Middle frontal gyrus (tissue), 1 donor: ENCODE results near the gene RTP2.
A peak's percentile ranks its signal among the peaks of the same experiment; 100 is the strongest.

ENCODE experiments used
- DNase-seq: peaks from one replicate; pipeline ENCODE4 v3.0.0-alpha.2; 2015; ENCODE audit warnings: low spot score; ENCODE audit errors: extremely low spot score

RTP2 gene

GRCh38 chr3:187738331-187739093, 36.2 kb upstream of the RTP2 start:
- peak; percentile 84 for DNase-seq

GRCh38 chr3:187738071-187738330, 35.6 kb upstream of the RTP2 start:
- no peak for DNase-seq

- DNase-seq, result no peak
These were observed 35.2 kb upstream of the RTP2 start for GRCh38 chr3:187737368-187738070.

GRCh38 chr3:187737006-187737367, 34.6 kb upstream of the RTP2 start:
- DNase-seq, result no peak

GRCh38 chr3:187736418-187736871, 34.1 kb upstream of the RTP2 start:
- DNase-seq, result no peak

GRCh38 chr3:187735837-187736236, 33.5 kb upstream of the RTP2 start:
- no peak for DNase-seq

- DNase-seq, result no peak
These were observed 33.0 kb upstream of the RTP2 start for GRCh38 chr3:187735383-187735782.

- no peak for DNase-seq
These were observed 32.5 kb upstream of the RTP2 start for GRCh38 chr3:187734841-187735240.

GRCh38 chr3:187733371-187733770, 31.0 kb upstream of the RTP2 start:
- no peak for DNase-seq

- no peak for DNase-seq
These were observed 27.2 kb upstream of the RTP2 start for GRCh38 chr3:187729598-187729997.

GRCh38 chr3:187728940-187729583, 26.7 kb upstream of the RTP2 start:
- no peak for DNase-seq

- no peak for DNase-seq
These were observed 25.9 kb upstream of the RTP2 start for GRCh38 chr3:187728248-187728647.

- DNase-seq, result no peak
These were observed 24.2 kb upstream of the RTP2 start for GRCh38 chr3:187726564-187726963.

- DNase-seq, result no peak
These were observed 23.5 kb upstream of the RTP2 start for GRCh38 chr3:187725653-187726370.

- DNase-seq, result no peak
These were observed 22.9 kb upstream of the RTP2 start for GRCh38 chr3:187725224-187725623.

GRCh38 chr3:187722206-187722612, 19.9 kb upstream of the RTP2 start:
- DNase-seq, result no peak

GRCh38 chr3:187721055-187721454, 18.7 kb upstream of the RTP2 start:
- no peak for DNase-seq

GRCh38 chr3:187720337-187720670, 17.9 kb upstream of the RTP2 start:
- no peak for DNase-seq

- peak; percentile 15 for DNase-seq
These were observed 17.4 kb upstream of the RTP2 start for GRCh38 chr3:187719628-187720336.

GRCh38 chr3:187718802-187719201, 16.4 kb upstream of the RTP2 start:
- DNase-seq, result no peak

- no peak for DNase-seq
These were observed 15.2 kb upstream of the RTP2 start for GRCh38 chr3:187717572-187717971.
